ENCODE results near the gene RAMAC.
"Not testable (repeated sequence)": the region's sequence is repeated elsewhere in the genome, so short reads cannot be mapped to it uniquely, and the experiment has no call there.

RAMAC gene

DNA sequence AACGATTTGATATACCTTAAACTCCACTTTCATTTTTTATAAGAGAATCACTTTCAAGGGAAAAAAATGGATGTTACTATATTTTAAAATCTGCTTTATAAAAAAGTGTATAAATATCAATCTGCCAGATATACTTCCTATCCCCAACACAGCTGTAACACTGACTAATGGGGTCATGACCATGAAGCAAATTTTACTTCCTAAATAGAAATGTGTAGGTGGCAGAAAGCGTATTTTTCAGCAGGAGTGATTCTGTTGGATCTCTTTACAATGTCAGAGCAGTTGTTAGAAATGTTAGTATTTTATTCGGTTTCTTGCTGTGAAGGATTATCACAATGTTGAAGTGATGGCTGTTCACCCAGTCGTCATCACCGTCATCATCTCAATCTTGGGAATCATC lies 30.9 kb downstream of the RAMAC start:
- DNase-seq, result no peak

- no peak for DNase-seq
Measured at GRCh38 chr15:83018436-83018835, 32.4 kb downstream of the RAMAC start.

DNA sequence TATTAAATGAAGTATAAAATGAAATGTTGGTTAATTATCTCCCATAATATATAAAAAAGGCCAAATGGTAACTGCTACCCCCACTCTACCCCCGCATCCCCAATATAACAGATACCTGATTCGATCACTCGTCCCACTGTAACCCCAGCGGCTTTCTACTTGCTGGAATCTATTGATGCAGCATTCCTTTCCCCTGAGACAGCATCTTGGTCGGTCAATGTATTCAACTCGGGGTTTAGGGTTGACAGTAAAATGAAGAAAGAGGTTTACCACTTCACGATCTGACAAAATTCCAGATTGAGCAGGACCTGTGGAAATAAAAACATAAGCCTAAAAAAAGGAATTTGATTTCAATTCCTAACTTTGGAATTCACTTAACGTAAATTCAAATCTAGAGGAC lies 44.0 kb downstream of the RAMAC start:
- DNase-seq, result no peak

DNA sequence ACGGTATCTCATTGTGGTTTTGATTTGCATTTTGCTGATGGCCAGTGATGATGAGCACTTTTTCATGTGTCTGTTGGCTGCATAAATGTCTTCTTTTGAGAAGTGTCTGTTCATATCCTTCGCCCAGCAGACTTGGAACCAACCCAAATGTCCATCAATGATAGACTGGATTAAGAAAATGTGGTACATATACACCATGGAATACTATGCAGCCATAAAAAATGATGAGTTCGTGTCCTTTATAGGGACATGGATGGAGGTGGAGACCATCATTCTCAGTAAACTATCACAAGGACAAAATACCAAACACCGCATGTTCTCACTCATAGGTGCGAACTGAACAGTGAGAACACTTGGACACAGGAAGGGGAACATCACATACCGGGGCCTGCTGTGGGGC lies 45.2 kb downstream of the RAMAC start:
- DNase-seq, result not testable (repeated sequence)

DNA sequence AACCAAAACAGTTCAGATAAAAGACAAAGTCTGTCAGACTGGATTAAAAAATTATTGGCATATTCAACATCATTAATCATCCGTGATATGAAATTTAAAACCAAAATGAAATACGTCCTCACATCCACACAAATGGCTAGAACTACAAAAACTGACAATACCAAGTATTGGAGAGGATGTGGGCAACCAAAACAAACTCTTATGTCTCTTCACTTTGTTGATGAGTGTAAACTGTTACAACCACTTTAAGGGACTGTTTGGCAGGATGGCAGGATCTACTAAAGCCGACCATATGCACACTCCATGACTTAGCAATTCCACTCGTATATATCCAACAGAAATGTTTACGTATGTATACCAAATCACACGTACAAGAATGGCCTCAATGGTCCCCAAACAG lies 50.2 kb downstream of the RAMAC start:
- no peak for DNase-seq

- DNase-seq, result no peak
Measured at GRCh38 chr15:83039206-83039605, 53.2 kb downstream of the RAMAC start.
